ENCODE results near the gene SUPT16H. TPM values are rescaled to one million over a fixed set of nuclear protein-coding genes. Genes with fewer than 3 reads are reported as not detected.

The SUPT16H gene
- polyA plus RNA-seq, 1 of the 3 experiments (the other 2 are of a cell fraction) = 53.7 TPM

GRCh38 chr14:21415329-21415728 is 31.5 kb upstream of the SUPT16H start:
- DNase-seq = no peak
- H3F3A ChIP-seq (replicated peaks; ENCODE audit: insufficient read depth) = peaks cover 9% of the 10 kb centered on the region
- peaks cover 62 to 77% of the 10 kb centered on the region in 2 experiments for H3K36me3 ChIP-seq (replicated peaks in 1 of 2; ENCODE audit: control insufficient read depth in 1 of 2, insufficient read depth in 2 of 2, low read length in 1 of 2)
- 97% methylated on average over 4 of the region's 4 CpGs for WGBS (ENCODE audit: low lambda C conversion rate)
- no peak for TF ChIP-seq FOXM1 (IDR thresholded peaks at IDR 0.05; ENCODE audit: low read depth)
- no peak for TF ChIP-seq SMC3 (IDR thresholded peaks at IDR 0.05; ENCODE audit: low read depth, low read length)
- TF ChIP-seq RCOR1 (IDR thresholded peaks at IDR 0.05; ENCODE audit: low read length) = no peak
- no peak for TF ChIP-seq ZBTB33 (IDR thresholded peaks at IDR 0.05; ENCODE audit: borderline replicate concordance, low read depth)
- TF ChIP-seq RXRA (IDR thresholded peaks at IDR 0.05; ENCODE audit: borderline replicate concordance, low read depth) = no peak
- TF ChIP-seq MAX (IDR thresholded peaks at IDR 0.05; ENCODE audit: low read depth) = no peak
- TF ChIP-seq ELF1 (IDR thresholded peaks at IDR 0.05) = no peak
- TF ChIP-seq IRF3 (IDR thresholded peaks at IDR 0.05; ENCODE audit: low read depth, low read length) = no peak
- TF ChIP-seq TCF12 (IDR thresholded peaks at IDR 0.05) = no peak
- no peak for TF ChIP-seq RFX5 (IDR thresholded peaks at IDR 0.05; ENCODE audit: low read length)
- no peak for TF ChIP-seq NRF1 (IDR thresholded peaks at IDR 0.05; ENCODE audit: low read depth, low read length)
- no peak for TF ChIP-seq NFIC (IDR thresholded peaks at IDR 0.05; ENCODE audit: borderline replicate concordance)
- no peak overlapping the region for H3K9ac ChIP-seq
- H3K4me1 ChIP-seq (ENCODE audit: control insufficient read depth in 1 of 2, insufficient read depth in 2 of 2, low read depth in 1 of 2, low read length in 1 of 2) = no peaks in the 10 kb centered on the region
- no peak overlapping the region for H3K4me3 ChIP-seq (ENCODE audit: low read depth in 2 of 2, low read length in 1 of 2)
- H2AFZ ChIP-seq (ENCODE audit: low read depth) = no peak overlapping the region
- CTCF ChIA-PET = interaction anchor here (0.6 to 1.4 kb wide), 2 partner anchors 10 to 61 kb away, joined by 3 to 4 read pairs; no protein-coding TSS in a partner anchor
- H4K20me1 ChIP-seq (ENCODE audit: insufficient read depth) = no peaks in the 10 kb centered on the region
- no peaks in the 10 kb centered on the region for H3K9me2 ChIP-seq
- H3K27me3 ChIP-seq (ENCODE audit: insufficient read depth) = no peaks in the 10 kb centered on the region
- H3K79me2 ChIP-seq (ENCODE audit: insufficient read depth) = peaks cover 10% of the 10 kb centered on the region
- POLR2A ChIA-PET = no interaction called here
- no peaks in the 10 kb centered on the region for H3K9me3 ChIP-seq
- no peak overlapping the region for H3K4me2 ChIP-seq
- H3K27ac ChIP-seq (ENCODE audit: low read depth in 2 of 2, low read length in 1 of 2) = no peak overlapping the region

- H3K79me2 ChIP-seq (ENCODE audit: insufficient read depth) = peaks cover 10% of the 10 kb centered on the region
- no peaks in the 10 kb centered on the region for H3K9me2 ChIP-seq
- peaks cover 65 to 80% of the 10 kb centered on the region in 2 experiments for H3K36me3 ChIP-seq (replicated peaks in 1 of 2; ENCODE audit: control insufficient read depth in 1 of 2, insufficient read depth in 2 of 2, low read length in 1 of 2)
- no peaks in the 10 kb centered on the region for H3K27me3 ChIP-seq (ENCODE audit: insufficient read depth)
- H4K20me1 ChIP-seq (ENCODE audit: insufficient read depth) = no peaks in the 10 kb centered on the region
- H3K9ac ChIP-seq = no peak overlapping the region
- peaks cover 16% of the 10 kb centered on the region for H3F3A ChIP-seq (replicated peaks; ENCODE audit: insufficient read depth)
- DNase-seq = no peak
- no peak overlapping the region for H3K4me2 ChIP-seq
- H2AFZ ChIP-seq (ENCODE audit: low read depth) = no peak overlapping the region
- H3K27ac ChIP-seq (ENCODE audit: low read depth in 2 of 2, low read length in 1 of 2) = no peak overlapping the region
- CTCF ChIA-PET = interaction anchor here (1.2 kb wide), 1 partner anchor 19 kb away, joined by 3 read pairs; no protein-coding TSS in a partner anchor
- POLR2A ChIA-PET = no interaction called here
- H3K4me3 ChIP-seq (ENCODE audit: low read depth in 2 of 2, low read length in 1 of 2) = no peak overlapping the region
- WGBS (ENCODE audit: low lambda C conversion rate) = 100% methylated on average over 1 of the region's 1 CpG
- no peaks in the 10 kb centered on the region for H3K9me3 ChIP-seq
- H3K4me1 ChIP-seq (ENCODE audit: control insufficient read depth in 1 of 2, insufficient read depth in 2 of 2, low read depth in 1 of 2, low read length in 1 of 2) = no peaks in the 10 kb centered on the region
- TF ChIP-seq ELF1 (IDR thresholded peaks at IDR 0.05) (no peak), RXRA (IDR thresholded peaks at IDR 0.05; ENCODE audit: borderline replicate concordance, low read depth) (no peak), SIN3A (IDR thresholded peaks at IDR 0.05; ENCODE audit: borderline replicate concordance, low read depth, low read length) (no peak), FOXM1 (IDR thresholded peaks at IDR 0.05; ENCODE audit: low read depth) (no peak), GABPA (IDR thresholded peaks at IDR 0.05; ENCODE audit: low read depth) (no peak), MXI1 (IDR thresholded peaks at IDR 0.05; ENCODE audit: low read depth, low read length) (no peak), CHD2 (IDR thresholded peaks at IDR 0.05; ENCODE audit: low read length, partially characterized antibody) (no peak), EP300 (IDR thresholded peaks at IDR 0.05; ENCODE audit: borderline replicate concordance in 1 of 2, low read depth in 1 of 2, low read length in 1 of 2) (no peak), NFIC (IDR thresholded peaks at IDR 0.05; ENCODE audit: borderline replicate concordance) (no peak), TCF12 (IDR thresholded peaks at IDR 0.05) (no peak), USF2 (IDR thresholded peaks at IDR 0.05; ENCODE audit: borderline replicate concordance, low read depth, low read length) (no peak), PBX3 (IDR thresholded peaks at IDR 0.05) (no peak), USF1 (IDR thresholded peaks at IDR 0.05; ENCODE audit: borderline replicate concordance, low read depth) (no peak), MAX (IDR thresholded peaks at IDR 0.05; ENCODE audit: low read depth) (no peak), FOSL2 (IDR thresholded peaks at IDR 0.05; ENCODE audit: borderline replicate concordance, low read depth) (no peak), MEF2A (IDR thresholded peaks at IDR 0.05; ENCODE audit: borderline replicate concordance, low read depth) (no peak)
Observed at GRCh38 chr14:21414137-21414631, 30.4 kb upstream of the SUPT16H start.
